ENCODE results near the gene FAAP20.

The FAAP20 gene

DNA sequence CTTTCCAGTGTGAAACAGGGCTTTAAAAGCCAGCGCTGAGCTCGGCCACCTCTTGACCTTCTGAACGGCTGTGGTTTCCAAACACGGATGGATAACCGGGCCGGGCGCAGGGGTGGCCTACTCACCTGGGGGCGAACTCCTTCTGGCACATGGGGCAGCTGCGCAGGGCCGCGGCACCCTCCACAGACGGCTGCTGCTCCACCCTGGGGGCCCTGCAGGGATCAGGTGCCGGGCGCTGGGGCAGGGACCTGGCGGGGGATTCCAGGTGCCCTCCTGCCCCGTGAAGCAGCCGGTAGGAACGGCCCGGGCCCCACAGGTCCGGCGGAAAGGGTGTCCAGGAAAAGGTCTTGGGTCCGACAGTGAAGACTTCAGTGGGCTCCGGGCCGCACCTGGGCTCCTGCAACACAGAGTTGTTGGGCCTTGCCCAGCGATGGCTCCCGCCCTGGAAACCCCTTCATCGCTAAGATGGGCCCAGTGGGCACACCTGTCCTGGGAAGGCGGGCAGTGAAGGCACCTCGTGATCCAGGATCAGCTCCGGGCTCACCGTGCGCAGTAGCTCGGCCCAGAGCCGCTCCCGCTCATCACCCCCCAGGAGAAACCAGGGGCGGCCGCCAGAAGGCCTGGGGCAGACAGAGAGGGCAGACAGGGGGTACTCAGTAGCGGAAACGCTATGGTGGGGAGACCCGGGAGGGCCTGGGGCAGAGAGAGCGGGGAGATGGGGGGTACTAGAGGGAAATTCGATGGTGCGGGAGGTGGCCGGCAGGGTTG, 874 bp downstream of the FAAP20 start:
- no peak for DNase-seq

DNA sequence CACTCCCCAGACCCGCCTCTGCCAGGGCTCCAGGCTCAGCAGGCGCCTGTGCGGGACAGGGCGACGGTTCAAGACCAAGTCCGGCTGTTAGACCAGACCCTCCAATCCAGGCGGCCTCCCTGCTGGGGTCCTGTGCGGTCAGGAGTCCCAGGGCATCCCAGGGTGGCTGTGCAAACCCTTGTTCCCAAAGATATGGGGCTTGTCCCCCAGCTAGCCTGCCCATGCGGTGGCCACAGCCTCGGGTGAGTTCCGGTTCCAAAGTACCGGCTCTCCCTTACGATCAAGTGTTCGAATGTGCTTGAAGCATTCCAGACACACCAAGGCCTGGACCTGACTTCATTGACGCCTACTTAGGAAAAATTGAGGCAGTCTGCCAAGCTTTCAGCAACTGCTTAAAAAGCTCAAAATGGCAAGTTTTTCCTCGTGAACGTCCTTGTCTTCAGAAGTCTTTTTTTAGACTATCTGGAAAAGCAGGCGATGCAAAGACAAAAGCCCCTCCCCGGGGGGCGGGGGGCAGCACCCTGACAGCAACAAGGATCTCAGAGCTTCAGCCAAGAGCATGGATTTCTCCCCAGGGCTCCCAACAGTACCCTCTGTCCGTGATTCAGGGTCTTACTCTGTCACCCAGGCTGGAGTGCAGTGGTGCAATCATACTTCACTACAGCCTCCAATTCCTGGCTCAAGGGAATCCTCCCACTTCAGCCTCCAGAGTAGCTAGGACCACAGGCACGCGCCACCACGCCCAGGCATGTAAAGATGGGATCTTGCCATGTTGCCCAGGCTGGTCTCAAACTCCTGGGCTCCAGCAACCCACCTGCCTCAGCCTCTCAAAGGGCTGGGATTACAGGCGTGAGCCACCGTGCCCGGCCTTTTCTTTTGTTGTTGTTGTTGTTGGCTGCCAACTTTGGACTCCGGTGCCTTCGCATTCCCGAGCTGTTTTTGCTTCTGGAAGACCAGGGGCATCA, 2.3 kb downstream of the FAAP20 start:
- no peak for DNase-seq

DNA sequence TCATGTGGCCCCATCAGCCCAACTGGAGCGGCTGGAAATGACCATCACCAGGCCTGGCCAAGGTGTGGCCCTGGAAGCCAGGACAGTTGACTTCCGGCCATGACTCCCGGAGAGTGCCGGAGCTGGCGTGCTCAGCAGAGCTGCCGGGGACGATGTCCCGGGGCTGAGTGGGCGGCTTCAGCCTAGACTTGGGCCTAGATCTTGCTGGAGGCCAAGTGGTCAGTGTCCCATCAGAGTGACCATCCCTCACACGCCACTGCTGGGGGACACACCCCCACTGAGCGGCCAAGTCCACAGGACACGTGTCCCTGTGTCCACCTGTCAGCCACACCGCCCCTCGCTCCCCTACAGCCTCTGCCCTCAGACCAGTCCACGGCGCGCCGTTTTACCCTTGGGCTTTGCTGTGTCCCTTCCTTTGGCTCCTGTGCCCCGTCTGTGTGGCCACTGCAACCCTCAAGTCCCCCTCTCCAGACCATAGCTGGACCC, 4.0 kb downstream of the FAAP20 start:
- DNase-seq, result no peak

DNA sequence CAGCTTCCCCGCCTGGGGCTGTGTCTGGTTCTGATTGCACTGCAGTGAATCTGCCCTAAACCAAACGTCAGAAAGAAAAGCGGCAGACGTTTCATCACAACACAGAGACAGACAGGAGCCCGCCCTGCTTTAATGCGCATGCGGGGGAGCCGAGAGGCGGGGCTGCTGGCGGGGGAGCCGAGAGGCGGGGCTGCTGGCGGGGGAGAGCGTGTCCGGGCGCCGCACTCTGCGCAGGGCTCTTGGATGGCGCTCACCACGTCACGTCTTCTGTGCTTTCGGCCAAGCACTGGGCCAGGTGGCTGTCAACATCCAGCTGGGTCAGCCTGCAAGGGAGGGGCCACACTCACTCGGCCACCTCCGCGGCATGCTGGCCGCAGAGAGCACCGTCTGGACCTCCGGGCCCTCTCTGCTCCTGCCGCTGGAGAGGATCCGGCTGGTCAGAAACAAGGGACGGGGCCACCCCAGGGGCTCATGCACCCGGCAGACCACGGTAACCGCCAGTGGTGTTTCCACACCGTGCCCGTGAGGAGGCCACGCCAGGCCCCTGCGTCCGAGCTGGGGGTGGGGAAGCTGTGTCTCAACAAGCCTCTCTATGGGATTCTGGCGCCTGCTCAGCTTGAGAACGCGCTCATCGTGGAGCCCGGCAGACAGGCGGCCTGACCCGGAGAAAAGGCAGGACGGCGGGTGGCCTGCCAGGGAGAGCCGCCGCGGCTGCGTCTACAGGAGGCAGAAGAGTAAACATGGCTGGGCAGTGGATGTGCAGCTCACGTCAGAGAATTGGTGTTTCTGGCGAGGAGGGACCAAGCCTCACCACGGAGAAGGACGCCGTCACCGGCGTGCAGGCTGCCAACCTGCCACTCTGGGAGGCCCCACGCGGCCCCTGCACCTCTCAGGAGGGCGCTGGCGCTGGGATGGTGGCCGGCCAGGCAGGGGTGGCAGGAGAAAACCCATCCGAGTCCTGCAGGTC, 4.8 kb downstream of the FAAP20 start:
- DNase-seq, result peak; percentile 90

DNA sequence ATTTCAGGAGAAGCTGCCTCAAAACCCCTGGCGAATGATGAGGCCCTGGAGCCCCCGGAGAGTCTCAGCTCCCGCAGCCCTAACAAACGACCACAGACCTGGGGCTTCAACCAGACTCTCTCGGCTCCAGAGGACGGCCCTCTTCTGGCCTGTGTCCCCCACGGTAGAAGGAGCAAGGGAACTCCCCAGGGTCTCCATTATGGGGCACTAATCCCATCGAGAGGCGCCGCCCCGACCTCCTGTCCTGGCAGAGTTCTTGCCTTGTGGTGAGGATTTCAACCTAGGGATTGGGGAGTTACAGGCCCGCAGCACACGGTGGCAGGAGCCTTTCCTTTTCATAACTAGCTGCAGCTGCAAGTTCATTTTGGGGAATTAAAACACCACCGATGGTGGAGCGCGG, 6.2 kb downstream of the FAAP20 start:
- DNase-seq, result no peak

DNA sequence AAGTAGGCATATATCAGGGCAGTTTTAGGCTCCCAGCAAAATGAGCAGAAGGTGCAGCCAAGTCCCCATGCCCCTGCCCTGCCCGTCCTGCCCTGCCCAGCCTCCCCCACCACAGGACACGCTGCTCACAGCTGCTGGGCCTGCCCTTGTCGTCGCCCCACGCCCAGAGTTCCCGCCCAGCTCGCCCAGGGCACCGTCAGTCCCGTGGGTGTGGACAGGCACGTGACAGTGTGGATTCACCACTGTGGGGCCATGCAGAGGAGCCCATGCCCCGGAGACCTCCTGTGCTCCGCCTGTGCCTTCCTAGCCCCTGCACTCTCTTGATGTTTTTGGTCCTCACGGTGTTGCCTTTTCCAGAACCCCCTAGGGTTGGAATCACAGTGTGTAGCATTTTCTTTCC, 7.0 kb downstream of the FAAP20 start:
- no peak for DNase-seq

DNA sequence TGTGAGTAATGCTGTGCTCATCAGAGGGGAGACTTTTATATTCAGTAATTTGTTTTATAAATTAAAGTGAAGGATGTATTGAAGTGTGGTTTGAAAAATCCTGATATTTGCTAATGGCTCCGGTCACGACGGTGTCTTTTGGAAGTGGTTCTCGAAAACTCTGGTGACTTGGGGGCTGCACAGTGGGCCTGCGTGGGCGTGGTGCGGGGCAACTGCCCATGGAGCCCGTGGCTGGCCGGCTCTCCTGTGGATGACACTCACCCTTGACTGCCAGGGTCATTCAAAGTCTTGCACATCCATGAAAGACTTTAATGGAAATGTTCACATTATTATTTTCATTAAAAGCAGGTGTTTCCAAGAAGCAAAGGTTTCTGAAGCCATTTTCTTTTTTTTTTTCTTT, 7.7 kb downstream of the FAAP20 start:
- DNase-seq, result no peak

DNA sequence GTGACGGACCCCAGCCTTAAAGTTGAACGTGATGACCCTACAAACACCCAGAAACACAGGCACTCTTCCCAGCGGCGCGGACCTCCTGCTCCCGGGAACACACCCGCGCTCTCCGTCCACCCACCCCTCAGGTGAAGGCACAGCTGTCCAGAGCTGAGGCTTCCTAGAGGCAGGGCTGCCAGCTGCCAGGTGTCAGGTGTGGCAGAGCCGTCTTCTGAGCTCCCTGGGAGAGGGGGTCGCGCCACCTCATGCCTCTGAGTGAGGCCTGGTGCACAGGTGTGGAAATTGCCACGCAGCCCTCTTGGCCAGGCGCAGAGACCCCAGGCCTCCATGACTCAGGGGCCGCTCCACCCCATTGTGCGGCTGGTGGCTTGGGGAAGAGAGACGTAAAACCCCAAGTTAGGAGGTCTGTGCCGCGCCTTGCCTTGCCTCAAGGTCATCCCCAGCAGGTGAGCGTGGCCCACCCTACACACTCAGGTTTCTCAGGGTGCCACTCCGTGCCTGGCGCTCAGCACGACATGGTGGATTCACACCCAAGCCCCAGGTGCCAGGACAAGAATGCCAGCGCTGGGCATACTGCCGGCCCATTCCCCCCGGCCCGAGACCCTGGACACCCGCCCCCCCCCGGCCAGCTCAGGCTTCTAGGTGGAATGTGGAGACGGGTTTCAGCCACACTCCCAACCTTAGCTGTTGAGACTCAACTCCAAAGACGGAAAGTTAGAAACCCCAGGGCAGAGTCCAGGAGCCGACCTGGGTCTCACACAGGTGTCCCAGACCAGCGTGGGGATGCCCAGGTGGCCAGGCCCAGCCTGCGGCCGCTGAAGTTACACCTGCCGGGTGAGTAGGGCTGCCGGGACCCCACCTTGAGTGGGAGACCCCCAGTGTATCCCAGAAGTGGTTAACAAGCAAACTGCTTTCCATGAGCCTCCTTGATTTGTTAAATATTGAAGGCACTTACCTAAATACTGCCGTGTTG, 8.4 kb downstream of the FAAP20 start:
- DNase-seq, result no peak

DNA sequence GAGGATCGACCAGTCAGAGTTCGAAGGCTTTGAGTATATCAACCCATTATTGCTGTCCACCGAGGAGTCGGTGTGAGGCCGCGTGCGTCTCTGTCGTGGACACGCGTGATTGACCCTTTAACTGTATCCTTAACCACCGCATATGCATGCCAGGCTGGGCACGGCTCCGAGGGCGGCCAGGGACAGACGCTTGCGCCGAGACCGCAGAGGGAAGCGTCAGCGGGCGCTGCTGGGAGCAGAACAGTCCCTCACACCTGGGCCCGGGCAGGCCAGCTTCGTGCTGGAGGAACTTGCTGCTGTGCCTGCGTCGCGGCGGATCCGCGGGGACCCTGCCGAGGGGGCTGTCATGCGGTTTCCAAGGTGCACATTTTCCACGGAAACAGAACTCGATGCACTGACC, 9.6 kb downstream of the FAAP20 start:
- no peak for DNase-seq

DNA sequence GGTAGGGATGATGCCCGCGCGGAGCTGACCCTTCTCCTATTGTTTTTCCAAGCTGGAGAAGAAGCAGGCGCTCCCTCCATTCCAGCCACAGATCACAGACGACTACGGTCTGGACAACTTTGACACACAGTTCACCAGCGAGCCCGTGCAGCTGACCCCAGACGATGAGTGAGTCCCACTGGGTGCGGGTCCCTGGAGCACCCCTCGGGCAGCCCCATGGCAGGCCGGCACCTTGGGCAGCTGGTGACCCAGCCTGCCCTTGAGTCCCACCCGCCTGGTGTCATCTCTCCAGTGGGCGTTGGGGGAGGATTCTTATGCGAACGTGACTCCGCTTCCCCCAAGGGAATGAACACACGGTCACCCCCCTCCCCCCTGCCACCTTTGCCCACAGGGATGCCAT, 10.0 kb downstream of the FAAP20 start:
- no peak for DNase-seq

DNA sequence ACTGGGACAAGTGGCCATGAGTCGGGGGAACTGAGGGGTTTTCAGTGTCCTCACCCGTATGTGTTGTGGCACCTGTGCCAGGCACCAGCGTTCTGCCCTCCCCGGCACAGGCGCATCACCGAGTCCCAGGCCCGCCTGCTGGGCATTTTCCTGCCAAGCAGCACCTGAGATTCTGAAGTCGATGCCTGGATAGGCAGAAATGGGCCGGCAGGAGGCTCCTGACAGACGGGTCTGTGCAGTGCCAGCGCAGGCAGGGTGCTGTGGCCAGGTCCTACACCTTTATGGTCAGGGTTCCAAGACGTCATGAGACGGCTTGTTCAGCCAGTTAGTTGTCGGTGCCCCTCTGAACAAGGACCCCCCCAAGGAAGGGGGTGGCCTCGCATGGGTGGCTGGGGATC, 10.6 kb downstream of the FAAP20 start:
- no peak for DNase-seq

DNA sequence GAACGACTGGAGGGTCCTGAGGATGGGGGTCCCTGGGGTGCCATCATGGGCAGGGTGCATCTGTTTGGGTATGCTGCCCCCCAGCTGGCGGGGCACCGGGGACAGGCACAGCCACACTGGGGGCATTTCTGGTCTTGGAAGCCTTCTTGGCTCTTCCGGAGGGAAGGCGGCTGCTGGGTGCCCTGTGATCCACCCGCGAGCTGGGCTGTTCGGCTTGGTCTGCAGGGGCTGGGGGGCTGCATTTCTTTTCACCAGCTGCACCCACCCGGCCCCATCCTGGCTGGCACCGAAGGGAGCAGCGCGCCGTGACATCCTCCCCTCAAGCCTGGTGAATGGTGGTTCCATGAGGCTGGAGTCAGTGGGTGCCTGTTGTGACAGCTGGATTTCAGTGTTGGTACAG, 12.2 kb downstream of the FAAP20 start:
- DNase-seq, result no peak

DNA sequence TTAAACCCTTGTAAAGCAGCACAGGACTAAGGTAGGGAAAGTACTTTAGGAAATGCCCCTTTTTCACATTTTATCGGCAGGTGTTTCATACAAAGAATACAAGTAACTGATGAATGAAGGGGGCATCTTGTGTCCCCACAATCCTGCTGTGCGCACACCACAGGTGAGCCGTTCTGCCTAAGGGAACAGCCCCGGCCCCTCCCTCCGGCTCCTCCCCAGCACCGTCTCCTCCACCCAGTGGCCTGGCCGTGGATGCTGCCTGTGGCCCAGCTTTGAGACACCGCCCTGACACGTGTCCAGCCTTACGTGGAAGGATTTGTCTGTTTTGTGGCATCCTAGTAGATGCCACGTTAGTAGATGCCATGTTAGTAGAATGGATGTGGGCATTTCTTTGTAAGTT, 12.8 kb downstream of the FAAP20 start:
- DNase-seq, result no peak

DNA sequence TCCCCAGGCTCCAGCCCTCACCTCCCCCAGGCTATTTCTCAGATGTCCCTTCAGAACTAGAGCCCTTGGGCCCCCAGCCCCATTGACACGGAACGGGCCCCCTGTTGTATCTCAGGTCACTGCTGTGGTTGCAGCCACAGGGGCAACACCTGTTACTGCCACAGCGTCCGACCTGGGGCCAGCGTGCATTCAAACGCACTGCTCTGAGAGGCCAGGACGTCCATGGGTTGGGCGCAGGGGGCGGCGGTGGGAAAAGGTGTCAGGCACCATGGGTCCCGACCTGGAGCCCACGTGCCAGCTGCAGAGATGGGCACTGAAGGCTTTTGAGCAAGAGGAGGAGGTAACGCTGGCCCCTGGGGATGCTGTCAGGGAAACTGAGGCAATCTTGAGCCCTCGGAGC, 13.3 kb downstream of the FAAP20 start:
- DNase-seq, result no peak

DNA sequence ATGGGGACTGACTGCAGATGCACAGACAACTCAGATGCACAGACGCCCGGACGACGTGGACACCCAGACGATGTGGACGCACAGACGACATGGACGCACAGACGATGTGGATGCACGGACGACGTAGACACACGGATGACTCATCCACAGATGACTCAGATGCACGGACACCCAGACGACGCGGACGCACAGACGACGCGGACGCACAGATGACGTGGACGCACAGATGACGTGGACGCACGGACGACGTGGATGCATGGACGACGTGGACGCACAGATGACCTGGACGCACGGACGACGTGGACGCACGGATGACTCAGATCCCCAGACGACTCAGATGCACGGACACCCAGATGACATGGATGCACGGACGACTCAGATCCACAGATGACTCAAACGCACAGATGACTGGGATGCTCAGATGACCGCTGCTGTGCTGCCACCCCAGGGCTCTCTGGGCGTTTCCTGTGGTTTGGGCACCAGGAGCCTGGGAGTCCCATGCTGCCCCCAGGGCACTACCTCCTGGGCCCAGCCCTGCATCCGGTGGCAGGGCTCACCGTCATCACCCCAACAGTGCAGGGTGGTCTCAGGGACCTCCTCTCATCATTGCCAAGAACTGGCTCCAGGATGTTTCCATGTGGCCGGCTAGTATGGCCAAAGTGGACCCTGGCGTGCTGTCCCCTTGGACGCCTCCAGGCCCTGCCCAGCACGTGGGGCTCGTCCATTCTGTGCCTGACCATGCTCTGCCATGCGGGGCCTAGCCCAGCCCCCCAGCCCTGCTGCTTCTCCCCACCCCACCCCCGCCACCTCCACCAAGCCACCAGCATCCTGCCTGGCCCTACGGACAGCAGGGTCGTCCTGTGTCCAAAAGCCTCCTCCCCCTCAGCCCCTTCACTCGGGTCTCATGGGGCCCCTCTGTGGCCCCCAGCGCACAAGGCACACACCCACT, 14.0 kb downstream of the FAAP20 start:
- DNase-seq, result no peak

DNA sequence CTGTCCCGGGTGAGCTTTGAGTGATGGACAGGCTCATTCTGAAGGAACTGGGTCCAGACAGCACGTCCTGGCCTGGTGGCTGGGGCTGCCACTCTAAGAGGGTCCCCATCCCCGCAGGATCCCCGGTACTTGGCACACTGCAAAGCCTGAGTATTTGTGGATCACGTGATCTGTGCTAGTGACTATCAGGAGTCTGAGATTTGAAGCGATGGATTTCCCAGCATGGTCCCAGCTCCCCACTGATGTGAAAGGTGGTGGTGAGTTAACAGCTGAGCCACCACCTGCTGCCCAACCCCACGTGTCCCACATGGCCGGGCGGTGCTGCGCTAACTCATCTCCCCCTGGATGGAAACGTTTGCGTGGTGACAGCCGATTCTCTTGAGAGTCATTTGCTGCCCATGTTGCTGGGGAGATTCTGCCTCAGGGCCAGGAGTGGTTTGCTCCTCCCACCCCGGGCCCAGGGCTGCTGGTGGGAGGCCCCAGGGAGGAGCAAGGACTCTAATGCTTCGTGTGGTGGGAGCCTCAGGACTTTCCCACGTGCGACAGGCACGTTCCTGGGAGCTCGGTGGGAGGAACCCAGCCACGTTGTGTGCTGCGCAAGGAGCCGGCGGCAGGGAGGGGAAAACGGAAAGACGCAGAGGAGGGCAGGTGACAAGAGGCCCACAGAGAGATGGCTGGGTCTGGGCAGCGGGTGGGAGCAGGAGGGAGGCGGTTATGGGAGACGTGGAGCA, 15.1 kb downstream of the FAAP20 start:
- DNase-seq, result no peak

DNA sequence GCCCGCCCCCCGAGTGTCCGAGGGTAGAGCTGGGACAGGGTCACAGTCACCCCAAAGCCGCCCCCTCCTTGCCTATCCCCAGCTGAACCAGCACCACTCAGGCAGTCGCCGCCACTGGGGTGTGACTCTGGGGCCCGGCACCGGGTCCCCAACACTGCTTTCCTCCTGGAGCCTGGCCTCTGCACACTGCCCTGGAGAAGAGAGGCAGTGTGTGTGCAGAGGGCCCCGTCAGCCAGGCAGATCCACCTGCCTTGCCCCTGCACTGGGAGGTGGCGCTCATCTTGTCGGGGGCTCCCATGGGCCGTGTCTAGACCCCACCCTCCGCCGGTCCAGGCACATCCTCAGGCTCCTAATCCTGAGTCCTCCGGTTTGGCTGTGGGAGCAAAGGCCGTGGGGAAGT, 15.7 kb downstream of the FAAP20 start:
- DNase-seq, result no peak

DNA sequence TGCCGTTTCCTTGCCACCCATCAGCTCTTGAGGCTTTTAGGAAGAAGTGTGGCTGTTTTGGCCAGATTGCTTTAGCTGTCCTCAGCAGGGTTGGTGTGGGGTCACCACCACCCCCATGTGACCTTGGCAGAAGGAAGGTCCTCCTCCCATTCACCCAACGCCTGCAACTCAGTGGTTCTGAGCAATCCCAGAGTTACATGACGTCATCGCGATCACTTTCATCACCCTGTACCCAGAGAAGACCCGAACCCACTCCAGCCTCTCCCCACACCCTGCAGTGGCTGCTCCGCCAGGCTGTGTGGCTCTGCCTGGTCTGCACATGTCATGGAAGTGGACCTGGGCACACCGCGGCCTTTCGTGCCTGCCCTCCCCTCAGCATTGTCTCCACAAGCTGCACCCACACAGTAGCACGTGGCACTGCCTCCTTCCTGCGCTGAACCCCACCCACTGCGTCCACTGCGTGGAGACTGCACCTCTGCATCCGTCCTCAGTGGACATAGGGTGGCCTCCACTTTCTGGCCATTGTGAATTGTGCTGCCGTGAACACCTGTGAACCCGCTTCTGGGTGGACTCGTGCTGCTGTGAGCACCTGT, 16.5 kb downstream of the FAAP20 start:
- DNase-seq, result no peak

DNA sequence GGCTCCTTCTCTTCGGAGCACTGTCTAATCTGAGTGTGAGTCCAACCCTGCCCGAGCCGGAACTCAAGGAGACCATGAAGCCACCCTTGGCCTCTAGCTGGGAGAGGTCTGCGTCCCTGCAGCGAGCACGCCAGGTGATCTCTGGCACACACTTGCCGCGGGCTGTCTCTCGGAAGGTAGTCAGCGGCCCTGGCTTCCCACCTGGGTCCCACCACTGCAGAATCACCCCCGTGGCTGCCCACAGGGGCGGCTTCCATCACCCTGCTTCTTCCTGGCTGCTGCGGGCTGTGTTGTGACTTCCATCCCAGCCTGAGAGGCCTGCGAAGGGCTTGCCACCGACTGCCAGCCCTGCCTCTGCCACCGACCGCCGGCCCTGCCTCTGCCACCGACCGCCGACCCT, 17.0 kb downstream of the FAAP20 start:
- no peak for DNase-seq

All from stimulated activated CD4-positive, alpha-beta T cell treated with anti-CD3 and anti-CD28 coated beads, Interleukin-4, amount 100 ng/mL, for 24 hours (primary cell).